ENCODE data around the gene PHACTR2. TPM values are rescaled to one million over a fixed set of nuclear protein-coding genes. Genes with fewer than 3 reads are reported as not detected.
A peak's percentile ranks its signal among the peaks of the same experiment; 100 is the strongest.

PHACTR2 gene
- total RNA-seq, 2 donors from 2014 or later: 68.5 to 87.7 TPM

GRCh38 chr6:143839196-143839595 is 161.4 kb downstream of the PHACTR2 start:
- Histone ChIP-seq H3K27me3 (replicated peaks; ENCODE audit: insufficient read depth) (no peaks in the 10 kb centered on the region), H3K4me1 (ENCODE audit: control insufficient read depth in 1 of 2, low read depth in 2 of 2) (peaks cover 6 to 24% of the 10 kb centered on the region in 2 donors), H3K36me3 (no peaks in the 10 kb centered on the region), H3K9me3 (no peaks in the 10 kb centered on the region), H3K27ac (peak overlapping the region in 1 of 2 donors; percentile 17), H3K4me3 (no peak overlapping the region)
- DNase-seq (ENCODE audit: low spot score) (no peak), ATAC-seq (ENCODE audit: insufficient number of reproducible peaks, low FRiP score, low read depth) (no peak)
- no peak for TF ChIP-seq CTCF (IDR thresholded peaks at IDR 0.05)

GRCh38 chr6:143840595-143841265 is 163.0 kb downstream of the PHACTR2 start:
- ATAC-seq (ENCODE audit: insufficient number of reproducible peaks, low FRiP score, low read depth) (no peak), DNase-seq (ENCODE audit: low spot score) (no peak)
- TF ChIP-seq CTCF (IDR thresholded peaks at IDR 0.05): no peak
- no peak overlapping the region for H3K27ac ChIP-seq
- no peaks in the 10 kb centered on the region for H3K27me3 ChIP-seq (replicated peaks; ENCODE audit: insufficient read depth)
- H3K36me3 ChIP-seq: peaks cover under 1% of the 10 kb centered on the region
- no peaks in the 10 kb centered on the region for H3K9me3 ChIP-seq
- peaks cover 9 to 27% of the 10 kb centered on the region in 2 donors for H3K4me1 ChIP-seq (ENCODE audit: control insufficient read depth in 1 of 2, low read depth in 2 of 2)
- no peak overlapping the region for H3K4me3 ChIP-seq

GRCh38 chr6:143842461-143842901 is 164.7 kb downstream of the PHACTR2 start:
- Histone ChIP-seq H3K4me1 (ENCODE audit: control insufficient read depth in 1 of 2, low read depth in 2 of 2) (peaks cover 9 to 27% of the 10 kb centered on the region in 2 donors), H3K36me3 (peaks cover 17% of the 10 kb centered on the region), H3K27ac (peak overlapping the region; percentile 93 to 96), H3K9me3 (no peaks in the 10 kb centered on the region), H3K27me3 (replicated peaks; ENCODE audit: insufficient read depth) (no peaks in the 10 kb centered on the region), H3K4me3 (peak overlapping the region; percentile 78)
- no peak for TF ChIP-seq CTCF (IDR thresholded peaks at IDR 0.05)
- DNase-seq (ENCODE audit: low spot score) (no peak), ATAC-seq (ENCODE audit: insufficient number of reproducible peaks, low FRiP score, low read depth) (peak; percentile 16)

GRCh38 chr6:143842902-143843676 is 165.3 kb downstream of the PHACTR2 start, which contains the start of gene LTV1:
Gene LTV1 (plus strand): TSS chr6:143843338. CDS start chr6:143843478, 140 bp downstream.
- no peaks in the 10 kb centered on the region for H3K9me3 ChIP-seq
- no peak for TF ChIP-seq CTCF (IDR thresholded peaks at IDR 0.05)
- no peaks in the 10 kb centered on the region for H3K27me3 ChIP-seq (replicated peaks; ENCODE audit: insufficient read depth)
- H3K4me1 ChIP-seq (ENCODE audit: control insufficient read depth in 1 of 2, low read depth in 2 of 2): peaks cover 9 to 27% of the 10 kb centered on the region in 2 donors
- H3K36me3 ChIP-seq: peaks cover 21% of the 10 kb centered on the region
- ATAC-seq (ENCODE audit: insufficient number of reproducible peaks, low FRiP score, low read depth): peak; percentile 91
- peak; percentile 84 for DNase-seq (ENCODE audit: low spot score)
- peak within 1 kb of the TSS; percentile 78 for H3K4me3 ChIP-seq
- H3K27ac ChIP-seq: peak within 1 kb of the TSS; percentile 93 to 96

- peak overlapping the region; percentile 83 to 93 for H3K27ac ChIP-seq
Observed at GRCh38 chr6:143843677-143843999, 165.9 kb downstream of the PHACTR2 start.

More at GRCh38 chr6:143843677-143843999, 165.9 kb downstream of the PHACTR2 start:
- H3K27me3 ChIP-seq (replicated peaks; ENCODE audit: insufficient read depth): no peaks in the 10 kb centered on the region
- TF ChIP-seq CTCF (IDR thresholded peaks at IDR 0.05): no peak
- H3K4me1 ChIP-seq (ENCODE audit: control insufficient read depth in 1 of 2, low read depth in 2 of 2): peaks cover 9 to 26% of the 10 kb centered on the region in 2 donors
- ATAC-seq (ENCODE audit: insufficient number of reproducible peaks, low FRiP score, low read depth) (no peak), DNase-seq (ENCODE audit: low spot score) (no peak)
- no peaks in the 10 kb centered on the region for H3K9me3 ChIP-seq
- H3K36me3 ChIP-seq: peaks cover 25% of the 10 kb centered on the region
- H3K4me3 ChIP-seq: peak overlapping the region; percentile 78

All from thoracic aorta (tissue), 2 donors.